Tibial nerve (tissue), 3 donors: ENCODE data around the gene KBTBD6.

ENCODE experiments used
- CTCF ChIP-seq, 5 experiments: fragments of 200-600 bp in 3 of 5; fragments of 450-650 bp in 2 of 5; sonication (generic) in 3 of 5; IDR thresholded peaks; one replicate each; pipeline ENCODE4 v1.5.1; 2016 to 2019; ENCODE audit warnings: antibody characterized with exemption in 5 of 5, mild to moderate bottlenecking in 3 of 5, moderate library complexity in 2 of 5
- POLR2A ChIP-seq, 2 donors: fragments of 450-650 bp; IDR thresholded peaks; one replicate each; pipeline ENCODE4 v1.6.1; 2017; ENCODE audit warnings: antibody characterized with exemption in 2 of 2, mild to moderate bottlenecking in 2 of 2, moderate library complexity in 2 of 2

- TF ChIP-seq CTCF (IDR thresholded peaks at IDR 0.05) (no peak), POLR2A (IDR thresholded peaks at IDR 0.05) (no peak)
Observed at GRCh38 chr13:41107104-41107571, 25.5 kb downstream of the KBTBD6 start.
